Activated T-cell treated with anti-CD3 and anti-CD28 coated beads for 48 hours (primary cell): ENCODE results near the gene PRM2.
"Not testable (repeated sequence)": the region's sequence is repeated elsewhere in the genome, so short reads cannot be mapped to it uniquely, and the experiment has no call there.

ENCODE experiments used
- DNase-seq: peaks from one replicate; pipeline ENCODE4 v3.0.0-alpha.2; 2020; ENCODE audit warnings: low read depth

The PRM2 gene

GRCh38 chr16:11307639-11308492 is 31.6 kb upstream of the PRM2 start:
- DNase-seq: no peak

- DNase-seq: no peak
Measured at GRCh38 chr16:11306997-11307638, 30.8 kb upstream of the PRM2 start.

- DNase-seq: no peak
Measured at GRCh38 chr16:11306381-11306780, 30.1 kb upstream of the PRM2 start.

- DNase-seq: no peak
Measured at GRCh38 chr16:11303405-11304138, 27.3 kb upstream of the PRM2 start.

- DNase-seq: no peak
Measured at GRCh38 chr16:11302977-11303376, 26.7 kb upstream of the PRM2 start.

- no peak for DNase-seq
Measured at GRCh38 chr16:11301645-11302501, 25.6 kb upstream of the PRM2 start.

GRCh38 chr16:11300560-11300892 is 24.2 kb upstream of the PRM2 start:
- DNase-seq: no peak

- no peak for DNase-seq
Measured at GRCh38 chr16:11299865-11300559, 23.7 kb upstream of the PRM2 start.

- not testable (repeated sequence) for DNase-seq
Measured at GRCh38 chr16:11298950-11299547, 22.8 kb upstream of the PRM2 start.

- DNase-seq: no peak
Measured at GRCh38 chr16:11298143-11298900, 22.0 kb upstream of the PRM2 start.

- peak; percentile 58 for DNase-seq
Measured at GRCh38 chr16:11297492-11298142, 21.3 kb upstream of the PRM2 start.

GRCh38 chr16:11296706-11297491 is 20.6 kb upstream of the PRM2 start:
- no peak for DNase-seq

- DNase-seq: no peak
Measured at GRCh38 chr16:11296351-11296705, 20.0 kb upstream of the PRM2 start.

GRCh38 chr16:11295672-11296071 is 19.4 kb upstream of the PRM2 start:
- DNase-seq: no peak

- no peak for DNase-seq
Measured at GRCh38 chr16:11292076-11292748, 15.9 kb upstream of the PRM2 start.

GRCh38 chr16:11291091-11291703 is 14.9 kb upstream of the PRM2 start:
- no peak for DNase-seq

GRCh38 chr16:11290102-11290893 is 14.0 kb upstream of the PRM2 start:
- no peak for DNase-seq
